Kidney epithelial cell (primary cell): Measurements from ENCODE around the gene AP5M1. TPM values are rescaled to one million over a fixed set of nuclear protein-coding genes. Genes with fewer than 3 reads are reported as not detected.
"Not testable (repeated sequence)": the region's sequence is repeated elsewhere in the genome, so short reads cannot be mapped to it uniquely, and the experiment has no call there.

Source experiments
- DNase-seq: peaks from one replicate; pipeline ENCODE4 v3.0.0-alpha.2; 2010; ENCODE audit warnings: low read depth
- H3K27me3 ChIP-seq: 2 replicates; pipeline ENCODE4 v1.6.0; 2011; ENCODE audit warnings: low read length; ENCODE audit not compliant: control insufficient read depth, insufficient read depth
- H3K36me3 ChIP-seq: 2 replicates; pipeline ENCODE4 v1.5.1; 2011; ENCODE audit warnings: low read length; ENCODE audit not compliant: control insufficient read depth, insufficient read depth
- H3K4me3 ChIP-seq: 2 replicates; pipeline ENCODE4 v1.5.1; 2011; ENCODE audit warnings: low read depth, mild to moderate bottlenecking, control low read depth, low read length
- total RNA-seq: library from RNA; depleted of rRNA; stranded (reverse); fragments of >200 nt; gene quantifications from 2 replicates; pipeline ENCODE4 v1.2.3, GENCODE V29; 2015
- TF ChIP-seq, protein P1 (sequence below): IDR thresholded peaks from 2 replicates; pipeline ENCODE4 v1.5.1; 2011; ENCODE audit warnings: mild to moderate bottlenecking, moderate library complexity, low read length, control low read depth, inconsistent platforms; ENCODE audit not compliant: insufficient read depth, poor library complexity, severe bottlenecking

The AP5M1 gene
- total RNA-seq, 1 donor from 2014 or later, result 22.6 TPM

DNA sequence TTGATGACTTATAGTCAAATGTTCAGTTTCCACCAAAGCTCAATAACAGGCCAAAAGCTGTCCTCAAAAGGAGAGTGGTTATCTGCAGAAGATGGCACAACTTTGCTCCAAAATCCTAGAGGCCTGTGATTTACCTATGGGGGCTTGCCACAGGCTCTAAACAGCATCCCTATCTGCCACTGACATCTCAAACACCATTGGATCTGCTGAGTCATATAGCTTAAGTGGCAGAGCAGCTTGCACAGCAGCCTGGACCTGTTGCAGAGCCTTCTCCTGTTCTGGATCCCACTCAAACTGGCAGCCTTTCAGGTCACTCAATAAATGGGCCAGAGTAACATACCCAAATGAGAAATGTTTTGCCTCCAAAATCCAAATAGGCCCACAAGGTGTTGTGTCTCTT is 61.1 kb downstream of the AP5M1 start:
- no peak for DNase-seq
- Histone ChIP-seq H3K27me3 (no peaks in the 10 kb centered on the region), H3K4me3 (no peak overlapping the region), H3K36me3 (no peaks in the 10 kb centered on the region)
- TF ChIP-seq, protein P1, sequence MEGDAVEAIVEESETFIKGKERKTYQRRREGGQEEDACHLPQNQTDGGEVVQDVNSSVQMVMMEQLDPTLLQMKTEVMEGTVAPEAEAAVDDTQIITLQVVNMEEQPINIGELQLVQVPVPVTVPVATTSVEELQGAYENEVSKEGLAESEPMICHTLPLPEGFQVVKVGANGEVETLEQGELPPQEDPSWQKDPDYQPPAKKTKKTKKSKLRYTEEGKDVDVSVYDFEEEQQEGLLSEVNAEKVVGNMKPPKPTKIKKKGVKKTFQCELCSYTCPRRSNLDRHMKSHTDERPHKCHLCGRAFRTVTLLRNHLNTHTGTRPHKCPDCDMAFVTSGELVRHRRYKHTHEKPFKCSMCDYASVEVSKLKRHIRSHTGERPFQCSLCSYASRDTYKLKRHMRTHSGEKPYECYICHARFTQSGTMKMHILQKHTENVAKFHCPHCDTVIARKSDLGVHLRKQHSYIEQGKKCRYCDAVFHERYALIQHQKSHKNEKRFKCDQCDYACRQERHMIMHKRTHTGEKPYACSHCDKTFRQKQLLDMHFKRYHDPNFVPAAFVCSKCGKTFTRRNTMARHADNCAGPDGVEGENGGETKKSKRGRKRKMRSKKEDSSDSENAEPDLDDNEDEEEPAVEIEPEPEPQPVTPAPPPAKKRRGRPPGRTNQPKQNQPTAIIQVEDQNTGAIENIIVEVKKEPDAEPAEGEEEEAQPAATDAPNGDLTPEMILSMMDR, result no peak

DNA sequence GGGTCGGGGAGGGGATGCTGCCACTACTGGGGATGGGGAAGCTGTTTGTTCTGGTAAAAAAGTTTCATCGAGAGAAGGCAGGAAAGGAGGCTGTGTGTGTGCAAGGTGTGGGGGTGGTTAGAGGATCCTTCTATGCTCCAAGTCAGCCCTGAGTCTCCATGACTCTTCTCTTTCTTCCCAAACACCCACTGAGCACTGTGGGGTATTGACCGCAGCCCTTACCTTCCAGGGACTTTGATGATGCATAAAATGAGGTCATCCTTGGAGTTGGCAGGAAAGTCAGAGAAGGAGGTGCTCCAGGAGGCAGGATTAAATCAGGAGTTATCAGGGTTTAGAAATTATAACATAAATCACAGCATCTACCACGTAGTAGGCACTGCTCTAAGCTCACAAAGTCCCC is 63.7 kb downstream of the AP5M1 start:
- not testable (repeated sequence) for DNase-seq, H3K27me3 ChIP-seq, H3K36me3 ChIP-seq, H3K4me3 ChIP-seq

DNA sequence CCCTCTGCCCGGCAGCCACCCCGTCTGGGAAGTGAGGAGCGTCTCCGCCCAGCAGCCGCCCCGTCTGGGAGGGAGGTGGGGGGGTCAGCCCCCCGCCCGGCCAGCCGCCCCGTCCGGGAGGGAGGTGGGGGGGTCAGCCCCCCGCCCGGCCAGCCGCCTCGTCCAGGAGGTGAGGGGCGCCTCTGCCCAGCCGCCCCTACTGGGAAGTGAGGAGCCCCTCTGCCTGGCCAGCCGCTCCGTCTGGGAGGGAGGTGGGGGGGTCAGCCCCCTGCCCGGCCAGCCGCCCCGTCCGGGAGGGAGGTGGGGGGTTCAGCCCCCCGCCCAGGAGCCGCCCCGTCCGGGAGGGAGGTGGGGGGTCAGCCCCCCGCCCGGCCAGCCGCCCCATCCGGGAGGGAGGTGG is 65.0 kb downstream of the AP5M1 start:
- not testable (repeated sequence) for H3K36me3 ChIP-seq, DNase-seq, H3K27me3 ChIP-seq, H3K4me3 ChIP-seq

DNA sequence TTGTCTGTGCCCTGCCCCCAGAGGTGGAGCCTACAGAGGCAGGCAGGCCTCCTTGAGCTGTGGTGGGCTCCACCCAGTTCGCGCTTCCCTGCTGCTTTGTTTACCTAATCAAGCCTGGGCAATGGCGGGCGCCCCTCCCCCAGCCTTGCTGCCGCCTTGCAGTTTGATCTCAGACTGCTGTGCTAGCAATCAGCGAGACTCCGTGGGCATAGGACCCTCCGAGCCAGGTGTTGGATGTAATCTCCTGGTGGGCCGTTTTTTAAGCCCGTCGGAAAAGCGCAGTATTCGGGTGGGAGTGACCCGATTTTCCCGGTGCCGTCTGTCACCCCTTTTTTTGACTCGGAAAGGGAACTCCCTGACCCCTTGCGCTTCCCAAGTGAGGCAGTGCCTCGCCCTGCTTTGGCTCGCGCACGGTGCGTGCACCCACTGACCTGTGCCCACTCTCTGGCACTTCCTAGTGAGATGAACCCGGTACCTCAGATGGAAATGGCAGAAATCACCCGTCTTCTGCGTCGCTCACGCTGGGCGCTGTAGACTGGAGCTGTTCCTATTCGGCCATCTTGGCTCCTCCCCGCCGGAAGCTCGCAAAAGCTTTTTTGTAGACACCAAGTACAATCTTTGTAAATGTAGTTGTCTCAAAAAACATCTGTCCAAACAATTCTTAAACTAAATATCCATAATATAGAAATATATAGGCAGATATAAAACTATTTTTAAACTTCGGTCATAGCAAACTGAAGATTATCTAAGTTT is 75.0 kb downstream of the AP5M1 start:
- H3K36me3 ChIP-seq, H3K27me3 ChIP-seq, H3K4me3 ChIP-seq, DNase-seq: not testable (repeated sequence)

DNA sequence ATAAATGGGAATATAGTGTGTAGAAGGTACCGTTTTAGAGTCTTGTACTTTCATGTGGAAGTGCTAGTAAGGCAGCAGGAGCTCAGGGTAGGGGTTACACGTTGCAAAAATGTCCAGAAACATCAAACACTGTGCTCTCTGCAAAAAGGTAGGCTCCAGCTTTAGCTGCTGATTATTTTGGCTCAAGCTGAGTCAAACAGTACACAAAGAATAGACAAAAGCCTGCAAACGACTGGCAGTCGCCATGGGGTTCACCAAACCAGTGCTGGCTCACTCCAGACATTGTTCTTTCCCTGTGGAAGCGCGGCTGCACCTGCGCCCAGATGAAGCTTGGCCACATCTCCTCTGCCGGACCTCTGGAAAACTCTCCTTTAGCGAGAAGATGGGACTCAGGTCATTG is 76.3 kb downstream of the AP5M1 start:
- Histone ChIP-seq H3K27me3 (no peaks in the 10 kb centered on the region), H3K36me3 (no peaks in the 10 kb centered on the region), H3K4me3 (no peak overlapping the region)
- DNase-seq, result no peak
- TF ChIP-seq, protein P1, result no peak

DNA sequence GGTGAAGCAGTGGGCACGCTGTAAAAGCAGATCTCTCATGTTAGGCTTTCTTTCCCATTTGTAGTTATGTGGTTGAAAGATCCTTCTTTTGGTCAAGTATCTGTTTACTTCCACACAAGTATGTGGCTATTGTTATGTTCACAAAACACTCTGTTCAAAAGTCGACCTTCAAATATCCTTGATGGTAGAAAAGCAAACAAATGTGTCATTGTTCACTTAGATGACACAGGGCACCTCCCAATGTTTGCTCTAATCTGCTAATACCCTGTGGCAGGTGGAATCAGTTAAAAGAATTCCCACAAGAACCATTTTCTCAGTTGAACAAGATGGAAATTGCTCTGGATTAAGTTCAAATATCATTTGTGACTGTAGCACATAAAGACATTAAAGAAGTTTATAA is 78.0 kb downstream of the AP5M1 start:
- TF ChIP-seq, protein P1, result no peak
- no peaks in the 10 kb centered on the region for H3K27me3 ChIP-seq

More for the DNA sequence above, 78.0 kb downstream of the AP5M1 start:
- H3K4me3 ChIP-seq, result no peak overlapping the region
- no peak for DNase-seq
- no peaks in the 10 kb centered on the region for H3K36me3 ChIP-seq

Other genes starting within 250 kb of the AP5M1 start
- 52.2 and 60.8 TPM in 2 replicates for gene EXOC5, start 66 bp upstream of the AP5M1 start, total RNA-seq
- 21.4 and 24.0 TPM in 2 replicates for gene NAA30, start 121.6 kb downstream of the AP5M1 start, total RNA-seq
- 14.7 and 19.4 TPM in 2 replicates for gene CCDC198, start 224.9 kb downstream of the AP5M1 start, total RNA-seq